Progenitor cell of endocrine pancreas (in vitro differentiated cells): ENCODE data around the gene CHL1. TPM values are rescaled to one million over a fixed set of nuclear protein-coding genes. Genes with fewer than 3 reads are reported as not detected.

Source experiments
- DNase-seq: peaks from one replicate; pipeline ENCODE4 v3.0.0; 2021; ENCODE audit warnings: low spot score; ENCODE audit not compliant: unreplicated experiment
- H3K27ac Mint-ChIP-seq: 2 replicates; pipeline ENCODE4 v1.8.0; 2021; ENCODE audit warnings: mild to moderate bottlenecking, moderate library complexity, mixed read lengths
- H3K27me3 Mint-ChIP-seq: 2 replicates; pipeline ENCODE4 v1.8.0; 2021; ENCODE audit warnings: mixed read lengths
- H3K36me3 Mint-ChIP-seq: 2 replicates; pipeline ENCODE4 v1.8.0; 2022; ENCODE audit warnings: mixed read lengths; ENCODE audit not compliant: insufficient read depth
- H3K4me1 Mint-ChIP-seq: 2 replicates; pipeline ENCODE4 v1.8.0; 2021; ENCODE audit warnings: low read depth, mixed read lengths
- H3K4me3 Mint-ChIP-seq: 2 replicates; pipeline ENCODE4 v1.8.0; 2021; ENCODE audit warnings: low read depth, mild to moderate bottlenecking, moderate library complexity, mixed read lengths
- H3K9me3 Mint-ChIP-seq: 2 replicates; pipeline ENCODE4 v1.8.0; 2021; ENCODE audit warnings: low read depth, mixed read lengths
- total RNA-seq: library from RNA; stranded (reverse); gene quantifications from 2 replicates; pipeline ENCODE4 v1.2.1, GENCODE V29; 2021
- TF ChIP-seq, protein P1 (sequence below): fragments of 200-600 bp; sonication (generic); IDR thresholded peaks from one replicate; pipeline ENCODE4 v1.5.0; 2021; ENCODE audit warnings: antibody characterized with exemption, mild to moderate bottlenecking; ENCODE audit not compliant: unreplicated experiment

Gene CHL1
- total RNA-seq, 1 donor from 2014 or later: 24.7 TPM

DNA sequence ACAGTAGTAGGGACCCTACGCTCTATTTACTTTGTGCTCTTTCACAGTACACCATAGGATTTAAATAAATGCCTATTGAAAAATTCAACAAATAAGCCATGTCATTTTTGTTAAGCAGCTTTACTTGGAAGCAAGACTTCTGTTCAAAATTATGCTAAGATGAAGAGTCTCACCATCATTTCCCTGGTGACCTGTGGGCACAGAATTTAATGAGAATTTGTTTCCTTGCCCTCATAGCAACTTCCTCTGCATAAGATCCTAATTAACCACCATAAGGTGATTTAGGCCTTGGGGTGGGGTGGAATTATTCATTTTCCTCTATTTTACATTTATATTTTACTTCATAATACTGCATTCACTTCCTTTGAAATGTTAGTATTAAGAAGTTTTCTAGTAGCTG, 70.5 kb downstream of the CHL1 start:
- H3K4me1 Mint-ChIP-seq: peaks cover 11% of the 10 kb centered on the region
- no peak overlapping the region for H3K27ac Mint-ChIP-seq
- TF ChIP-seq, protein P1, sequence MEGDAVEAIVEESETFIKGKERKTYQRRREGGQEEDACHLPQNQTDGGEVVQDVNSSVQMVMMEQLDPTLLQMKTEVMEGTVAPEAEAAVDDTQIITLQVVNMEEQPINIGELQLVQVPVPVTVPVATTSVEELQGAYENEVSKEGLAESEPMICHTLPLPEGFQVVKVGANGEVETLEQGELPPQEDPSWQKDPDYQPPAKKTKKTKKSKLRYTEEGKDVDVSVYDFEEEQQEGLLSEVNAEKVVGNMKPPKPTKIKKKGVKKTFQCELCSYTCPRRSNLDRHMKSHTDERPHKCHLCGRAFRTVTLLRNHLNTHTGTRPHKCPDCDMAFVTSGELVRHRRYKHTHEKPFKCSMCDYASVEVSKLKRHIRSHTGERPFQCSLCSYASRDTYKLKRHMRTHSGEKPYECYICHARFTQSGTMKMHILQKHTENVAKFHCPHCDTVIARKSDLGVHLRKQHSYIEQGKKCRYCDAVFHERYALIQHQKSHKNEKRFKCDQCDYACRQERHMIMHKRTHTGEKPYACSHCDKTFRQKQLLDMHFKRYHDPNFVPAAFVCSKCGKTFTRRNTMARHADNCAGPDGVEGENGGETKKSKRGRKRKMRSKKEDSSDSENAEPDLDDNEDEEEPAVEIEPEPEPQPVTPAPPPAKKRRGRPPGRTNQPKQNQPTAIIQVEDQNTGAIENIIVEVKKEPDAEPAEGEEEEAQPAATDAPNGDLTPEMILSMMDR: no peak
- no peaks in the 10 kb centered on the region for H3K9me3 Mint-ChIP-seq
- DNase-seq: no peak
- peaks cover 10% of the 10 kb centered on the region for H3K27me3 Mint-ChIP-seq
- no peak overlapping the region for H3K4me3 Mint-ChIP-seq
- H3K36me3 Mint-ChIP-seq: no peaks in the 10 kb centered on the region

DNA sequence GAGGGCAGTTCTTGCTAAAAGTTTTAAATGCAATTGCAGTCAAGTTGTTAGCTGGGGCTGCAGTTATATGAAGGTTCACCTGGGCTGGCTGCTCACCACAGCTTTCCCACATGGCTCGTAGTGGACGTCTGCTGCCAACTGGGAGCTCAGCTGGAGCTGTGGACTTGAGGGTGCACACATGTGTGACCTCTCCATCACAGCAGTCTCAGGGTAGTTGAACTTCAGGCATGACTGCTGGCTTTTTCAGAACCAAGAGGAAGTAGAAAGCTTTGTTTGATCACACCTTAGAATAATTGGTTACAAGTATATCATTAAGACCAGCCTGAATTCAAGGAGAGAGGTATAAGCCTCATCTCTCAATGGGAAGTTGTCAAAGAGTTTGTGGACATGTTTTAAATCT, 74.1 kb downstream of the CHL1 start:
- H3K27ac Mint-ChIP-seq: no peak overlapping the region
- H3K4me1 Mint-ChIP-seq: peaks cover 1% of the 10 kb centered on the region
- no peak for DNase-seq
- peaks cover 10% of the 10 kb centered on the region for H3K27me3 Mint-ChIP-seq
- no peaks in the 10 kb centered on the region for H3K9me3 Mint-ChIP-seq
- H3K36me3 Mint-ChIP-seq: no peaks in the 10 kb centered on the region
- TF ChIP-seq, protein P1: no peak
- H3K4me3 Mint-ChIP-seq: no peak overlapping the region

DNA sequence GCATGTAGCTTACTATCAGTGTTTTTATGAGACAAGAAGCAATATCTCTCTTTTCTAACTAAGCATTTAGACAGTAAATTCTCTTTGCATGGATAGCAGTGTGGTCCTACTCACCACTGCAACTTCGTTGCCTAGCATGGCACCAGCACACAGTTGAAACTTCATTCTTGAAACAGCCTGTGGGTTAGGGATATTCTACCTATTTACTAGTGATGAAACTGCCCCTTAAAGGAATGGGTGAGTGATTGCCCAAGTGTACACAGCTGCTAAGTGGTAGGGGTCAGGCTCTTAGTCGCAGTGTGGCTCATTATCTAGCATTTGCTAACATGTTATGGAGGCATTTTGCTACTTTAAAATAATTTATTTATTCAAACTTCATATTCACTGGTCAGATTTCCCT, 78.4 kb downstream of the CHL1 start:
- Mint-ChIP-seq H3K36me3 (no peaks in the 10 kb centered on the region), H3K4me1 (peaks cover 1% of the 10 kb centered on the region), H3K27ac (no peak overlapping the region), H3K27me3 (peaks cover under 1% of the 10 kb centered on the region), H3K4me3 (no peak overlapping the region), H3K9me3 (no peaks in the 10 kb centered on the region)
- TF ChIP-seq, protein P1: no peak
- no peak for DNase-seq

DNA sequence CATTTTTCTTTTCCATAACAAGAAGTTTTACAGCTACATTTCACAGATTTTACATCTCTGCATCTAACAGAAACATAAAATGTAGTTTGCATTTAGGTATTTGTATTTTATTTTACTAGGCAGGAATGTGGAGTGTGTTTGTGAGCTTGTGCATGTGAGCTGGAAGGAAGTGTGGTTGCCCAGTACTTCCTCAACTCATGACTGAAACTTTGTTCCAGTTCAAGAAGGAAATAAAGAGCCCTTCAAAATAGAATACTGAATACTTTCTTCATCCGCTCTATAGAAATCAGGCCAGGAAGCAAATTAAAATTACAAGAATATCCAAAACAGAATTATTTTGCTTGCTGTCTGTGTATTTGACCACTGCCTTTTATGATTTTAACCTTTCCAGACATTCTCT, 81.3 kb downstream of the CHL1 start:
- no peak overlapping the region for H3K27ac Mint-ChIP-seq
- peaks cover 3% of the 10 kb centered on the region for H3K9me3 Mint-ChIP-seq
- no peak for DNase-seq
- peaks cover 2% of the 10 kb centered on the region for H3K36me3 Mint-ChIP-seq
- no peak overlapping the region for H3K4me3 Mint-ChIP-seq
- no peaks in the 10 kb centered on the region for H3K27me3 Mint-ChIP-seq
- TF ChIP-seq, protein P1: no peak
- peaks cover under 1% of the 10 kb centered on the region for H3K4me1 Mint-ChIP-seq

DNA sequence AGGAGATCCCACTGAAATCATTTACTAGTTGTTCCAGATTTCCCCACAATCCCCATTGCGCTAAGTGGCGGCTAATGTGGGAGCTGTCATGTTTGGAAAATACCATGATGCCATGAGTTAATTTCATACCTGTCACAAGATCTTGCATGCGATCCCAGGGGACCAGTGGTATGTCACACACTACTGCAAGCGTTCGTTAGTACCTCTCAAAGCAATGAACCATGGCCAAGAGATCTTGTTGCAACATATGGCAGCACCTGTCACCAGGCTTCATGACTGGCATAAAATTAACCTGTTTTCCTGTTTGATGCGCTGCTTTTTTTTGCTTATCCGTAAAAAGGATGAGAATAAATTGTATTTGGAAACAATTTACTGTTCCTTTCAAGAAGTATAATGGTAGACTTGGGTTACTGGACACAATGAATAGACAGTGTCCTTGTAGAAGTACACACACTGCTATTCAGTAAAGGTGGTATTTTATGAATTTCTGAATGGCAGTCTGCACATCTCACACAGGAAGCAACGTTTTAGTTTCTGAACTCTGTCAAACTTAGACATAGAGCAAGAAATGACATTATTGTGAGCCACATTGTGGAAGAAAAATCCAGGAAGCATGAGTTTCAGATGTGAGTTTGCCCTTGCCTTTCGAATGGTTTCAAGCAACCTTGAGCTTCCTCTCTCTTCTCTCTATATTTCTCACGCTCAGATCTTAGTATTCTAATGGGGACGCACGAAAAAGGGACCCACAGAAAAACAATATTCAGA, 81.9 kb downstream of the CHL1 start:
- Mint-ChIP-seq H3K4me1 (no peaks in the 10 kb centered on the region), H3K27ac (no peak overlapping the region), H3K9me3 (peaks cover 3% of the 10 kb centered on the region), H3K4me3 (no peak overlapping the region), H3K36me3 (peaks cover 2% of the 10 kb centered on the region), H3K27me3 (no peaks in the 10 kb centered on the region)
- TF ChIP-seq, protein P1: no peak
- DNase-seq: no peak
